Aorta (tissue), 5 donors: ENCODE measurements around the gene ST3GAL6. TPM values are rescaled to one million over a fixed set of nuclear protein-coding genes. Genes with fewer than 3 reads are reported as not detected.

Experiments
- ATAC-seq: fragments of 200-7000 bp; cut with Tn5 transposase; one replicate; pipeline ENCODE4 v1.9.1; 2022; ENCODE audit warnings: moderate library complexity; ENCODE audit not compliant: low FRiP score
- DNase-seq, 2 donors: peaks; one replicate each; pipeline ENCODE4 v3.0.0-alpha.2; 2020
- H3K27ac ChIP-seq, 2 donors: one replicate each; pipeline ENCODE4 v1.5.1; 2013; ENCODE audit warnings: low read length in 2 of 2, mild to moderate bottlenecking in 2 of 2, moderate library complexity in 2 of 2, control low read depth in 1 of 2, inconsistent platforms in 1 of 2, low read depth in 1 of 2
- H3K27me3 ChIP-seq, 2 donors: one replicate each; pipeline ENCODE4 v1.6.1; 2013; ENCODE audit warnings: control low read depth in 1 of 2, low read length in 1 of 2, mild to moderate bottlenecking in 1 of 2, moderate library complexity in 1 of 2; ENCODE audit not compliant: insufficient read depth in 2 of 2, control insufficient read depth in 1 of 2
- H3K36me3 ChIP-seq, 2 donors: one replicate each; pipeline ENCODE4 v1.6.1; 2013; ENCODE audit warnings: control low read depth in 1 of 2, low read length in 1 of 2, mild to moderate bottlenecking in 1 of 2; ENCODE audit not compliant: insufficient read depth in 2 of 2, control insufficient read depth in 1 of 2
- H3K4me1 ChIP-seq, 2 donors: one replicate each; pipeline ENCODE4 v1.6.1; 2013; ENCODE audit warnings: low read length in 2 of 2, control low read depth in 1 of 2, mild to moderate bottlenecking in 1 of 2, moderate library complexity in 1 of 2; ENCODE audit not compliant: insufficient read depth in 2 of 2, control insufficient read depth in 1 of 2
- H3K4me3 ChIP-seq, 2 donors: one replicate each; pipeline ENCODE4 v1.5.1; 2013; ENCODE audit warnings: low read length in 2 of 2, control low read depth in 1 of 2, mild to moderate bottlenecking in 1 of 2
- H3K9me3 ChIP-seq: one replicate; pipeline ENCODE4 v1.6.1; 2013; ENCODE audit warnings: mild to moderate bottlenecking, low read length; ENCODE audit not compliant: control insufficient read depth
- WGBS, 2 donors: extraction: QIAGEN DNeasy Blood & Tissue Kit; methylation state at CpG; one replicate each; pipeline ENCODE4 v1.1.7; 2013; 5-methylcytosine and 5-hydroxymethylcytosine counted together
- intact Hi-C, 2 donors: fragments of 100-400 bp; cut with DNase I; formaldehyde crosslinking; loops; one replicate each; pipeline versions ENCODE4 v1.14.2 to v1.15.0; 2022
- polyA plus RNA-seq, 2 donors: library from polyadenylated mRNA; stranded (reverse); fragments of 200-250 nt; gene quantifications; one replicate each; pipeline ENCODE4 v1.2.3, GENCODE V29; 2013
- total RNA-seq, 2 donors: library from RNA; stranded (reverse); fragmentation: NEBNext Ultra II Directional; extraction: Animal tissue kit (Norgen Biotek cat#: 25700); gene quantifications; one replicate each; pipeline ENCODE4 v1.2.1, GENCODE V29; 2021
- donor health status: healthy with polysubstance abuse.
- donor health status: Bipolar disorder and iron deficiency.
- donor health status: DM: no; HTN: no; CAD: no.
- donor health status: DM: no; HTN: no; CAD: no.
- donor health status: DM: yes; HTN: yes; CAD: no.

Gene ST3GAL6
- total and polyA plus RNA-seq, 4 donors = 7.5 to 27.9 (median 16.7) TPM

DNA sequence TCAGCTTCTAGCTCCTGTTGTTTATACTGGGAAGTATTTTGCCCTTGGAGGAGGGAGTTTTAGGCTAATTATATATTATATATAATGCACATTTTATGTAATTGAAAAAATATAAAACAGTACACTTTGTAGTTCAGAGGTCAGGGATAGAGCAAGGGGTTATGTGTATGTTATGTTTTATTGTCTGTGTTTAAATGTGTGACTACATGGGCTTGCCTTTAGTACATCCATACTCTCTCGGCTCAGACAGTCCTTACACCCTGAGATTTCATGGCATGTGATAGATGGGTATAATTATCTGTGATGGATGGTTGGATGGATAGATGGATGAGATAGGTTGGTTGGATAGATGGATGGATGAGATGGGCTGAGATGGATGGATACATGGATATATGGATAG is 17.4 kb upstream of the ST3GAL6 start:
- DNase-seq (no peak), ATAC-seq (no peak)
- Histone ChIP-seq H3K36me3 (no peaks in the 10 kb centered on the region), H3K27me3 (no peaks in the 10 kb centered on the region), H3K27ac (no peak overlapping the region), H3K9me3 (no peaks in the 10 kb centered on the region), H3K4me3 (no peak overlapping the region), H3K4me1 (peaks cover 0 to 5% of the 10 kb centered on the region in 2 donors)
- 84 to 96% methylated on average over 1 of the region's 1 CpG for WGBS, 2 donors
- intact Hi-C loops = no loop called here

DNA sequence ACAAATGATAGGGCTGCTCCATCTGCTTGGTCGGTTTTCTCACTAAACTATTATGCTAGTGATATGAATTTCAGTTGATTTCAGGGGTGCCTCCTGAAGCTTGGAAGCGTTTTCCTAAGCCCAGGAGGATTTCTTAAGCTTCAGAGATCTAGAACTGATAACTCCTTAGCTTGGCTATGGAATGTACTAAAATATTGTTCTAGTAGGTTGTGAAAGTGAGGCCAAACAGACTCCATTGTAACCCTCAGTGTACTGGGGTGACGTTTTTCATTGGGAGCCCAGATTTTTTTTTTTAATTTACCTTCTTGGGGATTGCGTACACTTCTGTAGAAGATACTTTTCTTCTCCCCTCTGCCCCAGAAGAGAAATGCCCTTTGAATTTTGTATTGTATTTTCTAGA is 17.0 kb upstream of the ST3GAL6 start:
- no peaks in the 10 kb centered on the region for H3K36me3 ChIP-seq
- no peak for ATAC-seq
- intact Hi-C loops = no loop called here
- no peak for DNase-seq
- H3K9me3 ChIP-seq = no peaks in the 10 kb centered on the region
- H3K4me1 ChIP-seq = peaks cover 0 to 6% of the 10 kb centered on the region in 2 donors
- H3K27ac ChIP-seq = no peak overlapping the region
- H3K4me3 ChIP-seq = no peak overlapping the region
- no peaks in the 10 kb centered on the region for H3K27me3 ChIP-seq
- 81 to 88% methylated on average over 4 of the region's 4 CpGs for WGBS, 2 donors

DNA sequence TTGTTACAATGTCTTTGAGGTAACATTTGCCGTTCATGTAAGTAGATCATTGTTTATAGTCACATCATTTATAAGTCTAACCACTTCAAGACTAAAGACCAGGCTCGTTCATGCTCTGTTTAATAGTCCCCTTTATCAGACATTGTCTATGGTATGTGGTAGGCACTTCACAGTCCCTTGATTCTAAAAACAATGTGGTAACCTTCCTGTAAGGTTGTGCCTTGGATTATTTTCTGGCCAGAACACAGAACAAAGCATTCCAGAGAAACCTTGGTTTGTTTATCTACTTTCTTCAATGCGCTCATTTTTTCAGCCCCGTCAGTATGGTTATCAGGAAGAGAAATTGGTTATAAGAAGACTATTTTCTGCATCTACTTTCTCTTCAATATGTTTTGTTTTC is 16.3 kb upstream of the ST3GAL6 start:
- H3K4me1 ChIP-seq = peaks cover 0 to 6% of the 10 kb centered on the region in 2 donors
- DNase-seq (no peak), ATAC-seq (no peak)
- H3K4me3 ChIP-seq = no peak overlapping the region
- intact Hi-C loops = no loop called here
- H3K9me3 ChIP-seq = no peaks in the 10 kb centered on the region
- H3K27ac ChIP-seq = no peak overlapping the region
- WGBS, 2 donors = 83 to 87% methylated on average over 4 of the region's 4 CpGs
- no peaks in the 10 kb centered on the region for H3K27me3 ChIP-seq
- H3K36me3 ChIP-seq = no peaks in the 10 kb centered on the region

DNA sequence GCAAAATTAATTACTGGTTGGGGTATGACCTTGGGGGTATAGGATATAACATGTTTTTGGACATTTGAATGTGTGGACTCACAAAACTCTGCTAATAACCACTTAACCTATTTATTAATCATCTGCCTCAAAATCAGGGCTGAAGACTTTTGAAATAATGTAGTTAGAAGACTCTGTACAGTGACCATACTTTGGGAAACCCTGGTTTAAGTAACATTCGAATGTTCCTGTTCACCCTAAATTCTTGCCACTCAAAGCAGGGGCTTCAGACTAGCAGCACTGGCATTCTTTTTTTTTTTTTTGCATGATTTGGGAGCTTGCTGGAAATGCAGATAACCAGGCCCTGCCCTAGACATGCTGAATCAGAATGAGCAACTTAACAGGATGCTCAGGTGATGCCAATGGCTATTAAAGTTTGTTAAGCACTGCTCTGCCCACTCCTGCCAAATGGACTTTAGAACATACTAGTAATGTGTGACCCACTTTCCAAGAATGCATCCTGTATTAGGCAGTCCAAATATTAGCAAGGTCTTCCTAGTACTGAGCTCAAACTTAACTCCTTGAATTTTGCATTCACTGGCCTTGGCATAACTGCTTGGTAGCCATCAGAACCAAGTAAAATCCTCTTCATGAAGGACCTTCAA is 12.7 kb upstream of the ST3GAL6 start:
- 92 to 95% methylated on average over 1 of the region's 1 CpG for WGBS, 2 donors

DNA sequence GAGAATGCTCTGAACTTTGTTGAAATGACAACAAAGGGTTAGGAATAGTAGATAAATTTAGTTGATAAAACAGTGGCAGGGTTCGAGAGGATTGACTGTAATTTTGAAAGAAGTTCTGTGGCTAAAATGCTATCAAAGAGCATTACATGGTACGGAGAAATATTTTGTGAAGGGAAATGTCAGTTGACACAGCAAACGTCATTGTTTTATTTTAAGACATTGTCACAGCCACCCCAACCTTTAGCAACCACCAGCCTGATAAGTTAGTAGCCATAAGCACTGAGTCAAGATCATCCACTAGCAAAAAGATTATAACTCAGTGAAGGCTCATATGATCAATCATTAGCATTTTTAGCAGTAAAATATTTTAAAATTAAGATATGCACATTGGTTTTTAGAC is 8.7 kb upstream of the ST3GAL6 start:
- DNase-seq = no peak
- no peaks in the 10 kb centered on the region for H3K36me3 ChIP-seq
- H3K4me1 ChIP-seq = peaks cover 5 to 7% of the 10 kb centered on the region in 2 donors
- H3K9me3 ChIP-seq = no peaks in the 10 kb centered on the region
- no peak for ATAC-seq
- H3K4me3 ChIP-seq = no peak overlapping the region
- no peak overlapping the region for H3K27ac ChIP-seq
- no peaks in the 10 kb centered on the region for H3K27me3 ChIP-seq
- 4 to 7% methylated on average over 3 of the region's 3 CpGs for WGBS, 2 donors
- intact Hi-C loops = no loop called here

More for the DNA sequence above, 12.7 kb upstream of the ST3GAL6 start:
- Histone ChIP-seq H3K36me3 (no peaks in the 10 kb centered on the region), H3K4me3 (no peak overlapping the region), H3K4me1 (peaks cover 3 to 5% of the 10 kb centered on the region in 2 donors), H3K27ac (peak overlapping the region in 1 of 2 donors; percentile 14), H3K9me3 (no peaks in the 10 kb centered on the region), H3K27me3 (no peaks in the 10 kb centered on the region)
- ATAC-seq (no peak), DNase-seq (no peak)
- intact Hi-C loops = no loop called here

DNA sequence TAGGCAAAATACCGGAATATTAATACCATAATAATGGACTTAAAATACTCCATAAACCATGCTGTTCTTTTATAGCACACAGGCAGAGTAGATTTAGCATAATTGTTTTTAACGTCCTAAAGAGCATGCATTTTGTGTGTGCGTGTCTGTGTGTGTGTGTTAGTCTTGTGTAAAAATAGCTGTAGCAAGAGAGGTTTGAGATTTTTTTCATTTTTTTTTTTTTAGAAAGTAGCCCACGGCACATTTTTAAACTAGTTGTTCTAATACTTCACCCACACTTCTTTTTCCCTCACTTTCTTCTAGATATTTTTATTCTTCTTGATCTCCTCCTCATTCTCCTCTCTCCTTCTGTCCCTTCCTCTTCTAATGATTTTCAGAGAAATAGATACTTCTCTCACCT is 7.5 kb upstream of the ST3GAL6 start:
- intact Hi-C loops = no loop called here
- H3K9me3 ChIP-seq = no peaks in the 10 kb centered on the region
- DNase-seq = no peak
- H3K27ac ChIP-seq = no peak overlapping the region
- H3K4me3 ChIP-seq = no peak overlapping the region
- H3K27me3 ChIP-seq = no peaks in the 10 kb centered on the region
- H3K4me1 ChIP-seq = peaks cover 2 to 7% of the 10 kb centered on the region in 2 donors
- no peak for ATAC-seq
- WGBS, 2 donors = 11 to 15% methylated on average over 4 of the region's 4 CpGs
- H3K36me3 ChIP-seq = no peaks in the 10 kb centered on the region

DNA sequence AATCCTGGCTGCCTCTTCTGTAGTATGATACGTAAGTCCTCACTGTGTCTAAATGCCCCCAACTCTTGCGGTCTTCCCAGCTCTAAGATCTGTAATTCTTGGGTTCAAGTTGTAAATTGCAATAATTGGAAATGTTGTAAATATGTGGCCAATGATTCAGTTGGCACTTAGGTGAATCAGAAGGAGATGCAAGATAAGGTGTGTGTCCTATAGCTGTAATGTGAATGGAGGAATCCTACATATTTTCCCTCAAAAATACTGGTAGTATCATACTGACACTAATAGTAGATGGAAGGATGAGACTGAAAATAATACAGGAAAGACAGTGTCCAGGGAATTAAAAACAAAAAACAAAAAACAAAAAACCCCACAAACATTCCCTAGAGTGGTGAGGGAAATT is 3.5 kb upstream of the ST3GAL6 start:
- Histone ChIP-seq H3K27me3 (no peaks in the 10 kb centered on the region), H3K27ac (no peak overlapping the region), H3K4me3 (no peak overlapping the region), H3K36me3 (no peaks in the 10 kb centered on the region), H3K9me3 (no peaks in the 10 kb centered on the region), H3K4me1 (peaks cover 6 to 10% of the 10 kb centered on the region in 2 donors)
- DNase-seq = no peak
- WGBS, 2 donors = 97% methylated on average over 2 of the region's 2 CpGs
- intact Hi-C loops = no loop called here
- no peak for ATAC-seq

DNA sequence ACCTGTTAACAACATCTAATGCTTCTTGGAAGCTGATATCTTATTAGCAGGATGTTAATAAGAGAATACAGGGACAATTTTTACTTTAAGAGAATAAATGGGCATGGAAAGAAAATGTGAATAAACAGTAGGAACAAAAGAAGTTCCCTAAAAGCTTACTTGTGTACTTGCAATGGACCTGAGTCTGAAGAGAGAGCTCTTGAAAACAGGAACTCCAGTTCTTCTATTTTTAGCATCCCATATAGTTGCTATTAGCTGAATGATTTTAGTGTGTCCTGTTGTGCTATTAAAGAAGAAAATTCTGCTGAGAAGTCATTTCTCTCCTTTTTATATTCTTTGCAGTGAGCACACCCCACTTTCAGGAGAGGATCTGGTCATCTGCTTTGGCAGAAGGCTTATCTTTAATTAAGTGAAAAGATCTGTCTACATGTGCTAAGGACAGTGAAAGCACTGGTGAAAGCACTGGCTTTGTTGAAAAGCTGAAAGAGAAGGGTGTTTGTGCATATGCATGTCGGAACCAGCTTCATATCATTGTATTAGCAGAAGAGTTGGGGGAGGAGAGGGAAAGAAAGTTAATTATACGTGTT is 1.4 kb upstream of the ST3GAL6 start:
- ATAC-seq = no peak
- Histone ChIP-seq H3K36me3 (no peaks in the 10 kb centered on the region), H3K4me3 (no peak overlapping the region), H3K27ac (no peak overlapping the region), H3K4me1 (peaks cover 6 to 8% of the 10 kb centered on the region in 2 donors), H3K9me3 (no peaks in the 10 kb centered on the region), H3K27me3 (no peaks in the 10 kb centered on the region)
- no peak for DNase-seq
- WGBS, 2 donors = 83 to 85% methylated on average over 2 of the region's 2 CpGs
- intact Hi-C loops = no loop called here

DNA sequence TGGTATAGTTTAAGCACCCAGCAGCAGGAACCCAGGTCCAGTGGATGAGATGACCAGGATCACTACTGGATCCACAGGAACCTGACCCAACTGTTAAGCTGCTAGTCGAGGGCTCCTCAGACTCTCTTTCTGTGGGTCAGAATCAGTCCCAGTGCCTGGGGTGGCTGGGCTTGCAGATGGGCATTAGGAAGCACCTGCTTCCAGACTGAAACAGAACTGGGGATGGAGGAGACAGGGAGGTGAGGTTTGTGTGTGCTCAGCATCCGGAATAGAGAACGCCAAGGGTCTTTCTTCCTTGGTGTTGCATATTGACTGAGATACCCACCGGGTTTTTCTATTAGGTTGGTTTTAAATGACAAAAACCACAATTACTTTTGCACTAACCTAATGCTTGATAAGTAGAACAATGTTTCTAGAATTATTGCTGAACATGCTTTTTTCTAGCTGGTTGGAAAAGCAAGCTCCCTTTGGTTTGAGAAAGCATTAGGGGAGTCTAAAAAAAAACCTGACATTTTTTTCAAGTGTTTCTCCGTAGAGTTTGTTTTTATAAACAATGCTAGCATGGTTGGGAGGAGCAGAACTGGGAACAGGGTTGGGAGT is 779 bp downstream of the ST3GAL6 start:
- H3K27ac ChIP-seq = no peak overlapping the region
- no peak overlapping the region for H3K4me3 ChIP-seq
- intact Hi-C loops = no loop called here
- DNase-seq = no peak
- H3K36me3 ChIP-seq = no peaks in the 10 kb centered on the region
- no peaks in the 10 kb centered on the region for H3K27me3 ChIP-seq
- peaks cover 6% of the 10 kb centered on the region in 2 donors for H3K4me1 ChIP-seq
- no peaks in the 10 kb centered on the region for H3K9me3 ChIP-seq
- WGBS, 2 donors = 57% methylated on average over 5 of the region's 5 CpGs
- ATAC-seq = no peak
